Activated CD4-positive, alpha-beta T cell treated with anti-CD3 and anti-CD28 coated beads for 36 hours (primary cell): ENCODE data around the gene SLC25A26. TPM values are rescaled to one million over a fixed set of nuclear protein-coding genes. Genes with fewer than 3 reads are reported as not detected.
A peak's percentile ranks its signal among the peaks of the same experiment; 100 is the strongest.

ENCODE experiments used
- ATAC-seq: fragments of 200-7000 bp; cut with Tn5 transposase; one replicate; pipeline ENCODE4 v1.10.0; 2021; ENCODE audit warnings: mild to moderate bottlenecking, moderate library complexity
- CTCF ChIA-PET: fragments of 350-600 bp; sonication (Branson Sonifier 250); formaldehyde crosslinking; loops from one replicate; lab custom pipeline; 2021; ENCODE audit warnings: antibody characterized with exemption; lab: Charles Lee
- POLR2A ChIA-PET: fragments of 350-600 bp; sonication (Branson Sonifier 250); formaldehyde crosslinking; loops from one replicate; lab custom pipeline; 2021; ENCODE audit warnings: antibody characterized with exemption, inconsistent platforms; lab: Charles Lee
- DNase-seq: peaks from one replicate; pipeline ENCODE4 v3.0.0-alpha.2; 2020
- H3K27ac Mint-ChIP-seq: one replicate; pipeline ENCODE4 v1.8.0; 2021; ENCODE audit warnings: mixed read lengths
- H3K27me3 Mint-ChIP-seq: one replicate; pipeline ENCODE4 v1.8.0; 2021; ENCODE audit warnings: mixed read lengths
- H3K36me3 Mint-ChIP-seq: one replicate; pipeline ENCODE4 v1.8.0; 2021; ENCODE audit warnings: low read depth, mixed read lengths
- H3K4me1 Mint-ChIP-seq: one replicate; pipeline ENCODE4 v1.8.0; 2021; ENCODE audit warnings: mixed read lengths
- H3K4me3 Mint-ChIP-seq: one replicate; pipeline ENCODE4 v1.8.0; 2021; ENCODE audit warnings: mild to moderate bottlenecking, moderate library complexity, mixed read lengths
- H3K9me3 Mint-ChIP-seq: one replicate; pipeline ENCODE4 v1.8.0; 2021; ENCODE audit warnings: low read depth, mixed read lengths
- intact Hi-C, 2 experiments: fragments of 100-400 bp; cut with DNase I in 1 of 2; cut with micrococcal nuclease in 1 of 2; formaldehyde crosslinking; loops; one replicate each; pipeline versions ENCODE4 v1.14.2 to v1.15.1; 2022 to 2024; cut with DNase I, micrococcal nuclease
- total RNA-seq, 2 experiments: library from RNA; stranded (reverse); gene quantifications; one replicate each; pipeline ENCODE4 v1.2.3, GENCODE V29; 2021

The SLC25A26 gene
- total RNA-seq, 2 experiments from 2014 or later = 14.2 to 22.7 TPM

- Mint-ChIP-seq H3K9me3 (peaks cover 9% of the 10 kb centered on the region), H3K4me3 (no peak overlapping the region), H3K36me3 (peaks cover 24% of the 10 kb centered on the region), H3K4me1 (peaks cover 21% of the 10 kb centered on the region), H3K27ac (no peak overlapping the region), H3K27me3 (no peaks in the 10 kb centered on the region)
- CTCF ChIA-PET = no interaction called here
- no peak for DNase-seq
- intact Hi-C loops = no loop called here
- POLR2A ChIA-PET = no interaction called here
- no peak for ATAC-seq
Observed at GRCh38 chr3:66317750-66318376, 97.1 kb downstream of the SLC25A26 start.

- intact Hi-C loops = no loop called here
- Mint-ChIP-seq H3K27ac (no peak overlapping the region), H3K4me1 (peaks cover 9% of the 10 kb centered on the region), H3K4me3 (no peak overlapping the region), H3K9me3 (peaks cover 2% of the 10 kb centered on the region), H3K36me3 (peaks cover 7% of the 10 kb centered on the region), H3K27me3 (no peaks in the 10 kb centered on the region)
- ChIA-PET CTCF (interaction anchor here (1.0 kb wide), 1 partner anchor 9 kb away, joined by 3 read pairs; no protein-coding TSS in a partner anchor), POLR2A (interaction anchor here (0.7 kb wide), 1 partner anchor 494 kb away, joined by 3 read pairs; no protein-coding TSS in a partner anchor)
- no peak for ATAC-seq
- DNase-seq = no peak
Observed at GRCh38 chr3:66320390-66320789, 99.6 kb downstream of the SLC25A26 start.

DNA sequence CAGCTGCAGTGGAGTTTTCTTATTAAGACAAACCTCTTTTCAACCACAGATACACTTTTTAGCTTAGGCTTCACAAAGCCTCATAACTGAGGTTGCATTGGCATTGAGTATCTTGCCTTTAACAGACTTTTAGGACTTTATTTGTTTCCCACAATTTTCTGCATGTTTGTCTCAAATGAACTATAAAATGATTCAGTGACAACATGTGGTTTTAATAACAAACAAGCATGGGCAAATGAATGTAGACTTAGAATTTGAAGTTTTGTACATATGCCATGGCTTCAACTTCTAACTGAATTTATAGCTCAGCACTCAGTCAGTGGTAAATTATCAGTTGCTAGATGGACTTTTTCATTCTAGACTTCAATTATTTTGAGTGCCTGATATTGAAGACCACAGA, 101.6 kb downstream of the SLC25A26 start:
- Mint-ChIP-seq H3K27me3 (no peaks in the 10 kb centered on the region), H3K4me1 (peaks cover 11% of the 10 kb centered on the region), H3K4me3 (no peak overlapping the region), H3K27ac (no peak overlapping the region), H3K9me3 (no peaks in the 10 kb centered on the region), H3K36me3 (peaks cover 7% of the 10 kb centered on the region)
- POLR2A ChIA-PET = no interaction called here
- DNase-seq (no peak), ATAC-seq (no peak)
- intact Hi-C loops = no loop called here
- CTCF ChIA-PET = interaction anchor here (0.7 kb wide), 1 partner anchor 1110 kb away, joined by 3 read pairs; no protein-coding TSS in a partner anchor

- no peaks in the 10 kb centered on the region for H3K9me3 Mint-ChIP-seq
- H3K4me1 Mint-ChIP-seq = peaks cover 6% of the 10 kb centered on the region
- intact Hi-C loops = no loop called here
- H3K27ac Mint-ChIP-seq = no peak overlapping the region
- ChIA-PET POLR2A (no interaction called here), CTCF (interaction anchor here (0.7 kb wide), 1 partner anchor 222 kb away, joined by 4 read pairs; no protein-coding TSS in a partner anchor)
- H3K27me3 Mint-ChIP-seq = no peaks in the 10 kb centered on the region
- no peak for DNase-seq
- peaks cover 4% of the 10 kb centered on the region for H3K36me3 Mint-ChIP-seq
- no peak overlapping the region for H3K4me3 Mint-ChIP-seq
- no peak for ATAC-seq
Observed at GRCh38 chr3:66326340-66326739, 105.5 kb downstream of the SLC25A26 start.

DNA sequence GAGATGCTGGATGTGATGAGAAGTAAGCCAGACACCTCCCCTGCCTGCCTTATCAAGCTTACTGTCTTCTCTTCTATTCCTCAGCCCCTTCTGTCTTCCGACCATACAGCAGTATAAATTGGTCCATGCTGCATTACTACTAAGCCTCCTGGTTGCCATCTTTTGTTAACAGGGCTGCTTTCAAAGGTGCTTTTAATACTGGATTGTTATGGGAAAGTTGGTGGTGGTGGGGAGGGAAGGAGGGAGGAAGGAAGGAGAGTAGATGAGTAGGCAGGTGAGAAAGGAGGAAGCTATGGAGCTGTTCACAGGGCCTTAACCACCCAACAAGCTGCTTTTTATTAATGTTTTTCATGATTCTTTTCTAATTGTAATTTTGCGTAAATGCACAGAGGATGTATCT, 114.9 kb downstream of the SLC25A26 start:
- DNase-seq = no peak
- Mint-ChIP-seq H3K9me3 (no peaks in the 10 kb centered on the region), H3K27ac (no peak overlapping the region), H3K36me3 (no peaks in the 10 kb centered on the region), H3K4me3 (no peak overlapping the region), H3K4me1 (peaks cover 23% of the 10 kb centered on the region), H3K27me3 (no peaks in the 10 kb centered on the region)
- ATAC-seq = no peak
- POLR2A ChIA-PET = no interaction called here
- intact Hi-C loops = no loop called here
- CTCF ChIA-PET = no interaction called here

DNA sequence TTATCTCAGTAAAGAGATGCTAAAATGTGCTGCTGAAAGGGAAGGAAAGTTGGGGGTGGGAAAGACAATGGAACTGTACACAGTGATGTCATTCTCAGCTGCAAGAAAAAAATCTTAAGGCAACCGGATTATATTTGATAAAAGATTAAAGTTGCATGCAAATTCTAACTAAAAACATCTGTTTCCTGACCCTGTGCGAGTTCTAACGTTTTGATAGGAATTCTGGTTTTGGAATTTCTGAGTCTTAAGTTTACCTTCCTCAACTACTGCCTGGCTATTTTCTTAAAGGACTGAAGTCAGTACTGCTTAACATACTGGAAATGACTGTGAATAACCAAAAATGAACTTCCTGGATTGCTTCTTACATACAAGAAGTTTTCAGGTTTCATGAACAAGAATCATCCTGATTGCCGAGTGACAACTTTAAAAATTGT, 115.5 kb downstream of the SLC25A26 start:
- intact Hi-C loops = no loop called here
- ChIA-PET POLR2A (no interaction called here), CTCF (interaction anchor here (0.6 kb wide), 2 partner anchors 35 to 645 kb away, joined by 3 read pairs; no protein-coding TSS in a partner anchor)
- Mint-ChIP-seq H3K4me3 (no peak overlapping the region), H3K4me1 (peaks cover 23% of the 10 kb centered on the region), H3K9me3 (no peaks in the 10 kb centered on the region), H3K27me3 (no peaks in the 10 kb centered on the region), H3K36me3 (no peaks in the 10 kb centered on the region), H3K27ac (no peak overlapping the region)
- peak; percentile 44 for ATAC-seq
- no peak for DNase-seq

GRCh38 chr3:66338927-66339326, 118.1 kb downstream of the SLC25A26 start:
- peaks cover 16% of the 10 kb centered on the region for H3K4me1 Mint-ChIP-seq
- ATAC-seq (no peak), DNase-seq (no peak)
- ChIA-PET POLR2A (no interaction called here), CTCF (no interaction called here)
- peaks cover 2% of the 10 kb centered on the region for H3K36me3 Mint-ChIP-seq
- no peaks in the 10 kb centered on the region for H3K27me3 Mint-ChIP-seq
- intact Hi-C loops = no loop called here
- no peak overlapping the region for H3K27ac Mint-ChIP-seq
- no peak overlapping the region for H3K4me3 Mint-ChIP-seq
- H3K9me3 Mint-ChIP-seq = no peaks in the 10 kb centered on the region

DNA sequence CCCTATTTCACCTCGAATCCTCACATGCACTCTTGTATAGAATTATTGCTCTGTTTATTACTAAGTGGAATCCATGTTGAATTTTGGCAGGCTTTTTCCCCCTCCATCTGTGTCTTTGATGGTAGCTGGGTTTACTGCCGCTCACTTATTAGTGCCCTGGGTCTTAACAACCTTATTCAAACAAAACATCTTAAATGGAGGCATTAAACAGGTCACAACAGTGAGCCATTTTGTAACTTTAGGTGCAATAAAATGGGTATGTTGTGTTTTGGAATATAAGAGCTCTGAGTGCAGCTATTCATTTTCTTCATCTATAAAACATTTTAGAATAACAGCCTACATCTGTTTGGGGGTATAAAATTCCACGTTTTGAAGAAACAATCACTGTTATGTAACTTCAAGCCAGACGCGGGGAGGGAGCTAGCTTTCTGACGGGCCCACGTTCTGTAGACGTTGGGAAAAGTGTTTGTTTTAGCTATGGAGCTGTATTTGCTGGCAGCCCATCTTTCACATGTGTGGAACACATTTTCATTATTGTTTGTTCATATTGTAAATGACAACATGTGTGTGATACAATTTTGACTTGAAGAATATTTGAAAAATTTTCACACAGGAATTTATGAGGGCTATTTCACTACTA, 122.0 kb downstream of the SLC25A26 start:
- H3K36me3 Mint-ChIP-seq = peaks cover 18% of the 10 kb centered on the region
- ChIA-PET POLR2A (no interaction called here), CTCF (interaction anchor here (0.8 to 1.5 kb wide), 2 partner anchors 35 to 91 kb away, joined by 3 to 8 read pairs; no protein-coding TSS in a partner anchor)
- peaks cover 5% of the 10 kb centered on the region for H3K4me1 Mint-ChIP-seq
- no peak overlapping the region for H3K27ac Mint-ChIP-seq
- no peaks in the 10 kb centered on the region for H3K27me3 Mint-ChIP-seq
- no peak for ATAC-seq
- intact Hi-C loops = no loop called here
- H3K9me3 Mint-ChIP-seq = peaks cover 2% of the 10 kb centered on the region
- no peak for DNase-seq
- H3K4me3 Mint-ChIP-seq = no peak overlapping the region

DNA sequence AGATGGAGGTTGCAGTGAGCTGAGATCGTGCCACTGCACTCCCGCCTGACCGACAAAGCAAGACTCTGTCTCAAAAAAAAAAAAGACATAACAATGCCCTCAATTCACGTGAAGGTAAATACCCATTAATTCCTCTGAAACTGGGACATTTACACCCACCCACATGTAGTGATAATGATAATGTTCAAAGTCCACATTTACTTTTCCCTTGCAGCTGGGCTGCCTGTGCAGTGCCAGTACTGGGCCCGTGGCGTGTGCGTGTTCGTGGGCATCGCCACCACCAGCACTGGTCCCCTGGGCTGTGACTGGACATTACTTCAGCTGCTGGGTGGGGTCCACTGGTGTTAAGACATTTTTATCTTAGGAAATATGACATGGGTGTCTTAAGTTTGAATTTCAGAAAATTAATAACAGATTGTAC, 123.6 kb downstream of the SLC25A26 start:
- CTCF ChIA-PET = interaction anchor here (0.6 to 1.7 kb wide), 2 partner anchors 34 to 58 kb away, joined by 3 to 4 read pairs; no protein-coding TSS in a partner anchor
- DNase-seq (no peak), ATAC-seq (no peak)
- Mint-ChIP-seq H3K27ac (no peak overlapping the region), H3K27me3 (no peaks in the 10 kb centered on the region), H3K4me3 (no peak overlapping the region), H3K36me3 (peaks cover 27% of the 10 kb centered on the region), H3K9me3 (peaks cover 3% of the 10 kb centered on the region), H3K4me1 (no peaks in the 10 kb centered on the region)
- POLR2A ChIA-PET = no interaction called here
- intact Hi-C loops = no loop called here

DNA sequence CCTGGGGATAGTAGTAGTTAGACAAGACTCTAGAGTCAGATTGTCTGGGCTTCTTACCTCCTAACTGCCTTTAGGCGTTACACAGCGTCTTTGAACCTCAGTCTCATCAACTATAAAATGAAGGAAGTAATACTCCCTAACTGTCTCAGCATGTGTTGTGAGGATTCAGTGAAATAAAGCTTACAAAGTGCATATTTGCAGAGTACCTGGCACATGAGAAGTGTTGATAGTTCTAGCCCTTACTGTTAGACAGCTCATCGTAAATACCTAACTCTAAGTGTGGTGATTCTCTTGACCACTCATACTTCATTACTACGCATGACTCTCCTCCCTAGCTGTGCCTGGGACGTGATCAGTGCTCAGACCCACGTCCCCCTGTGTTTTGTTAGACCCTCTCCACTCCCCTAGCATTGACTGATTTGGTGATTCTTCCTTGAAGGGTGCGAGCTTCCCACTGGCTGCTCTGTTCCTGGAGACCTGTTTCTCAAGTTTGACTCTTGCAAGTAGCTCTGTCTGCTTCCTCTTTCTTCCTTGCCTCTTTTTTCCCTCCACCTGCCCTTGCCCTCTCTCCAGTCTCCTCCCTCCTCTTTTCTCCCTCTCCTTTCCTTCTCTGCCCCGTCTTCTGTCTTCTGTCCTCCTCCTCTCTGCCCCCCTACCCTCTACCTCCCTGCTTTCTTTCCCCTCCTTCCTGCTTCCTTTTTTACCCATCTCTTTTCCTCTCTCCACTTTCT, 124.2 kb downstream of the SLC25A26 start:
- peaks cover 28% of the 10 kb centered on the region for H3K36me3 Mint-ChIP-seq
- ChIA-PET CTCF (interaction anchor here (0.6 to 1.7 kb wide), 2 partner anchors 33 to 59 kb away, joined by 3 to 4 read pairs; no protein-coding TSS in a partner anchor), POLR2A (no interaction called here)
- H3K9me3 Mint-ChIP-seq = peaks cover 3% of the 10 kb centered on the region
- H3K4me3 Mint-ChIP-seq = no peak overlapping the region
- ATAC-seq = no peak
- intact Hi-C loops = no loop called here
- no peak overlapping the region for H3K27ac Mint-ChIP-seq
- no peak for DNase-seq
- no peaks in the 10 kb centered on the region for H3K27me3 Mint-ChIP-seq
- H3K4me1 Mint-ChIP-seq = no peaks in the 10 kb centered on the region

- Mint-ChIP-seq H3K27ac (no peak overlapping the region), H3K4me1 (no peaks in the 10 kb centered on the region), H3K4me3 (no peak overlapping the region), H3K36me3 (peaks cover 34% of the 10 kb centered on the region), H3K9me3 (peaks cover 3% of the 10 kb centered on the region), H3K27me3 (no peaks in the 10 kb centered on the region)
- DNase-seq (no peak), ATAC-seq (no peak)
- ChIA-PET POLR2A (interaction anchor here (0.5 kb wide), 1 partner anchor 1860 kb away, joined by 3 read pairs; no protein-coding TSS in a partner anchor), CTCF (interaction anchor here (0.7 kb wide), 1 partner anchor 674 kb away, joined by 3 read pairs; no protein-coding TSS in a partner anchor)
- intact Hi-C loops = no loop called here
Observed at GRCh38 chr3:66348704-66349103, 127.9 kb downstream of the SLC25A26 start.
